Hepatocyte (in vitro differentiated cells): ENCODE measurements around the gene RNF17.

Experiments
- EZH2 ChIP-seq: fragments of 200-600 bp; sonication (generic); IDR thresholded peaks from 2 replicates; pipeline ENCODE4 v1.6.1; 2016; ENCODE audit warnings: antibody characterized with exemption, mild to moderate bottlenecking, borderline replicate concordance
- TF ChIP-seq, protein P1 (sequence below): fragments of 200-600 bp; sonication (generic); IDR thresholded peaks from 2 replicates; pipeline ENCODE4 v1.5.1; 2016; ENCODE audit warnings: antibody characterized with exemption, mild to moderate bottlenecking; ENCODE audit not compliant: poor library complexity

DNA sequence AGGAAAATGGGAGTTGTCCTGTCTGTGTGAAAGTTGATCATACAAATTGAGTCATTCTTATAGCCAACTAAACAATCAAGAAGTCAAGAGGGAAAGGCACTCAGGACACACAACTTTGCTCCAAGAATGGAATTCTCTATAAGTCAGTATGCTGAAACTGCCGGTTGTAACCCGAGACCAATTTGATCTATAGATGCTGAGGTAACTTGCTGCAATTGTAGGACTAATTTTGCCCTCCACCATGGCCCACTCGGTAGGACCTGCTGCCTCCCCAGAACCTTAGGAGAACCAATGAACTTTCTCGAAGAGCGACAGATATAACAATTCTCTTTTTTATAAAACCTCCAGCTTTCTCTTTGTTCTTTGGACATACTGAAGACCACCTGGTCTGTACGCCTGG is 157.0 kb downstream of the RNF17 start:
- TF ChIP-seq, protein P1, sequence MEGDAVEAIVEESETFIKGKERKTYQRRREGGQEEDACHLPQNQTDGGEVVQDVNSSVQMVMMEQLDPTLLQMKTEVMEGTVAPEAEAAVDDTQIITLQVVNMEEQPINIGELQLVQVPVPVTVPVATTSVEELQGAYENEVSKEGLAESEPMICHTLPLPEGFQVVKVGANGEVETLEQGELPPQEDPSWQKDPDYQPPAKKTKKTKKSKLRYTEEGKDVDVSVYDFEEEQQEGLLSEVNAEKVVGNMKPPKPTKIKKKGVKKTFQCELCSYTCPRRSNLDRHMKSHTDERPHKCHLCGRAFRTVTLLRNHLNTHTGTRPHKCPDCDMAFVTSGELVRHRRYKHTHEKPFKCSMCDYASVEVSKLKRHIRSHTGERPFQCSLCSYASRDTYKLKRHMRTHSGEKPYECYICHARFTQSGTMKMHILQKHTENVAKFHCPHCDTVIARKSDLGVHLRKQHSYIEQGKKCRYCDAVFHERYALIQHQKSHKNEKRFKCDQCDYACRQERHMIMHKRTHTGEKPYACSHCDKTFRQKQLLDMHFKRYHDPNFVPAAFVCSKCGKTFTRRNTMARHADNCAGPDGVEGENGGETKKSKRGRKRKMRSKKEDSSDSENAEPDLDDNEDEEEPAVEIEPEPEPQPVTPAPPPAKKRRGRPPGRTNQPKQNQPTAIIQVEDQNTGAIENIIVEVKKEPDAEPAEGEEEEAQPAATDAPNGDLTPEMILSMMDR, result no peak
- no peak for TF ChIP-seq EZH2
